Activated CD8-positive, alpha-beta memory T cell treated with anti-CD3 and anti-CD28 coated beads for 48 hours (primary cell): Measurements from ENCODE around the gene RAI1.
A peak's percentile ranks its signal among the peaks of the same experiment; 100 is the strongest.
"Not testable (repeated sequence)": the region's sequence is repeated elsewhere in the genome, so short reads cannot be mapped to it uniquely, and the experiment has no call there.

Experiments used
- DNase-seq, 3 experiments: peaks; one replicate each; pipeline ENCODE4 v3.0.0-alpha.2; 2020; ENCODE audit warnings: low read depth in 2 of 3, low spot score in 2 of 3

RAI1 gene

DNA sequence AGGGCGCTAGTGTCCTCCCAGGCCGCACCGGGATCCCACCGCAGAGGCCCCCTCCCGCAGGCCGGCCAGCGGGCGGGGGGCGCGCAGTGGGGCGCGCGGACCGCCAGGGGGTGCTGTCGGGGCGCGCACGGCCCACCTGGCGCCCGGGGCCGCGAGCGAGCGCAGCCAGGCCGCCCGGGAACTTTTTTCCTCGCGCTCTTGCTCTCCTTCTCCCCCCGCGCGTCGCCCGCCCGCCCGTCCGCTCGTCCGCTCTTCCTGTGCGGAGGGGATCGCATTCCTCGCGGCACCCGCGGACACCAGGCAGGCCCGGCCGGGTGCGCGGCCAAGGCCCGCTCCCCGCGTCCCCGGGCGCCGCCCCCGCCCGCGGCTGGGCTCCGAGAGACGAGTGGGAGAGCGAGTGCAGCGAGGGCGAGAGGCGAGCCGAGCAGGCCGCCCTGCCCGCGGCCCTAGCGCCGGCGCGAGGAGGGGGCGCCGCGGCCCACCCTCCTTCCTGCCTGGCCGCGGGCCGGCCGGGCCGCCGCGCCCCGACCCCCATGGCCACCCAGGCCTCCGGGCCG is at the start of gene RAI1:
Gene RAI1 (plus strand): TSS at position 272 of the 557 bp plus-strand sequence. CDS start 111,491 bp downstream, outside the sequence.
- DNase-seq: peak in 2 of 3 experiments; percentile 48 to 54

DNA sequence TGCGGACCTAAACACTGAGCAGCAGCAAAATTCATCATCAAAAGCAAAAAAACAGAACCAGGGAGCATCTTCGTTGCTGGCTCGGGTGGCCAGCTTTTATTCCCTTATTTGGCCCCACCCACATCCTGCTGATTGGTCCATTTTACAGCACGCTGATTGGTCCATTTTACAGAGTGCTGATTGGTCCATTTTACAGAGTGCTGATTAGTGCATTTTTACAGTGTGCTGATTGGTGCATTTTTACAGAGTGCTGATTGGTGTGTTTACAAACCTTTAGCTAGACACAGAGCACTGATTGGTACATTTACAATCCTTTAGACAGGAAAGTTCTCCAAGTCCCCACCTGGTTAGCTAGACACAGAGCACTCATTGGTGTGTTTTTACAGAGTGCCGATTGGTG is 48.6 kb upstream of the RAI1 start:
- not testable (repeated sequence) for DNase-seq

DNA sequence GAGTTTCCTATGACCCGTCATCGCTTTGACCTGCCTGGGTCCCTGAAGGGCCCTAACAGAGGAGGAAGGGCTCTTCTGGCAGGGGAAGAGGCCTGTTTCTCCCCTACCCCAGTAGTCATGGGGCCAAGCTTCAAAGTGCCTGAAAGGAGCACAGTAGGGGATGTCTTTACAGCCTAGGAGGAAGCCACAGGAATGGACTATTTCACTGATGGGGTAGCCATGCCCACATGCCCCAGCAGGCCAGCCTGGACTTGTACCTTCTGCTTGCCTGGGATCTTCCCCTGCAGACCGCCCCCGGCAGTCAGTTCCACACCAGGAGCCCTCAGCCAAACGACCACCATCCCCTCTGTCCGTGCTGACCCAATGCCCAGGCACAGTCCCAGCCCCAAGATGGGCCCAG is 47.9 kb upstream of the RAI1 start:
- no peak for DNase-seq

DNA sequence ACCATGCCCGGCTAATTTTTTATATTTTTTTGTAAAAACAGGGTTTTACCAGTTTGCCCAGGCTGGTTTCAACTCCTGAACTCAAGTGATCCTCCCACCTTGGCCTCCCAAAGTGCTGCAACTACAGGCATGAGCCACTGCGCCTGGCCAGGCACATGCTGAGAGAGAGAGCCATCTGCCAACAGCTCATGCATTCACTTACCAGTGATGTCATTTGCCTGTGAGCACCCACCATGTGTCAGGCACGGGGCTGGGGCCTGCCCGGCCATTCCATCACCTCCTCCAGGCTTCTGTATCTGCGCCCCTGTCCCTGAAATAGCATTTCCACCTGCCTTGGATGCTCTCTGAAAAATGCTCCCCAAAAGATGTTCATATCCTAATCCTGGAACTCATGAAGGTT is 46.1 kb upstream of the RAI1 start:
- DNase-seq: no peak

DNA sequence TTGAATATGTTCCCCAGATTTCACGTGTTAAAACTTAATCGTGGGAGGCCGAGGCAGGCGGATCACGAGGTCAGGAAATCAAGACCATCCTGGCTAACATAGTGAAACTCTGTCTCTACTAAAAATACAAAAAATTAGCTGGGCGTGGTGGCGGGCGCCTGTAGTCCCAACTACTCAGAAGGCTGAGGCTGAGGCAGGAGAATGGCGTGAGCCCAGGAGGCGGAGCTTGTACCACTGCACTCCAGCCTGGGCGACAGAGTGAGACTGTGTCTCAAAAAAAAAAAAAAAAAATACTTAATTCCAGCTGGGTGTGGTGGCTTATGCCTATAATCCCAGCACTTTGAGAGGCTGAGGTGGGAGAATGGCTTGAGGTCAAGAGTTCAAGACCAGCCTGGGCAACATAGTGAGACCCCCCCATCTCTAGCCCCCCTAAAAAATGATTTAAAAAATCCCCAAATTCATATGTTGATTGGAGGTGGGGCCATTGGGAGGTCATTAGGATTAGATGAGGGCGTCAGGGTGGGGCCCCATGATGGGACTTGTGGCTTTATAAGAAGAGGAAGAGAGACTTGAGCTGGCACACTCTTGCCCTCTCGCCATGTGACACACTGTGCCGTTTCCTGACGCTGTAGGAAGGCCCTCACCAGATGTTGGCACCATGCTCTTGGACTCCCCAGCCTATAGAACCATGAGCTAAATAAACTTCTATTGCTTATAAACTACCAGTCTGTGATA is 45.6 kb upstream of the RAI1 start:
- DNase-seq: not testable (repeated sequence)

- no peak for DNase-seq
These were observed 44.9 kb upstream of the RAI1 start for GRCh38 chr17:17636272-17636885.

- no peak for DNase-seq
These were observed 42.8 kb upstream of the RAI1 start for GRCh38 chr17:17638467-17638866.

DNA sequence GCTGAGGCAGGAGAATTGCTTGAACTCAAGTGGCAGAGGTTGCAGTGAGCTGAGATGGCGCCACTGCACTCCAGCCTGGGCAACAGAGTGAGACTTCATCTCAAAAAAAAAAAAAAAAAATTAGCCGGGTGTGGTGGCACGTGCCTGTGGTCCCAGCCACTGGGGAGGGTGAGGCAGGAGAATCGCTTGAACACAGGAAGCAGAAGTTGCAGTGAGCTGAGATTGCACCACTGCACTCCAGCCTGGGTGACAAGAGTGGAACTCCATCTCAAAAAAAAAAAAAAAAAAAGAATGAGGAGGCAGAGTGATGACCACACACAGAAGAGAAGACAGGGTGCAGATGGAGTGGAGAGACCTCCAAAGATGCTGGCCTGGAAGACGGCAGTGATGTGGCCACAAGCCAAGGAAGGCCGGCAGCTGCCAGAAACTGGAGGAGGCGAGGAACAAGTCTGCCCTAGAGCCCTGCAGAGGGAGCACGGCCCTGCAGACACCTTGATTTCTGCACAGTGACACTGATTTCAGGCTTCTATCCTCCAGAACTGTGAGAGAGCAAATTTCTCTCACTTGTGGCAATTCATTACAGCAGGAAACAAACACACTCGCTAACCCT is 41.5 kb upstream of the RAI1 start:
- DNase-seq: not testable (repeated sequence)

DNA sequence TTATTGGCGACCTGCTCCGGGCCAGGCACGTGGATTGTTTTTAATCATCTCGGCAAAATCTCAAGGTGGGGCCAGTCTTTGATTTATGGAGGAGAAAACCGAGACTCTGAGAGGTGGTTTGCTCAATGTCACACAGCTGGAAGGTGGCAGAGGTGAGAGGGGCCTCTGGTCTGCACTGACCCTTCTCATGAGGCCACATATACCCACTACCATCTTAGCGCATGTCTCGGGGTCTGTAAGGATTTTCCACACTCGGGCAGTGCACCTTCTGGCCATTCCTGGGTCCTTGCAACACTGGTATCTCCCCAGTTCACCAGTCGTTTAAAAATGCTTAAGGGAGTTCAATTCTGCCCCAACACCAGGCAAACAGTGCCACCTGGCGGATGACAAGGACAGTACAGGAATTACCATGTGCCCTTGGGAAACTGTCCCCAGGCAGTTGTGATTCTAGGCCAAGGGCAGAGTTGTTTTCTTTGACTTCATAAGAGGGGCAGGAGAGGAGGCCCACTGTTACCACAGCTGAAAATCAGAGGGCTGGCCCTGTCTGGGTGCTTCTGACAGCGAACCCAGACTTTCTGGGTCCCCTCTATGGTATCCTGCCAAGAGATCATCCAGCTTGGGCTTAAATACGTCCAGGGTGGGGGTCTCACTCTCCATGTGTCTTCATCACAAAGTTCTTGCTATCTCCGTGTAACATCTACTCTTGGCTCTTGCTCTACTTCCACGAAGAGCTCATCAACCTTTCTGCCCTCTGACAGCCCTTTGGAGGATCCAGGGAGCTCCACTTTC is 39.4 kb upstream of the RAI1 start:
- peak; percentile 38 to 67 (median 67) for DNase-seq

DNA sequence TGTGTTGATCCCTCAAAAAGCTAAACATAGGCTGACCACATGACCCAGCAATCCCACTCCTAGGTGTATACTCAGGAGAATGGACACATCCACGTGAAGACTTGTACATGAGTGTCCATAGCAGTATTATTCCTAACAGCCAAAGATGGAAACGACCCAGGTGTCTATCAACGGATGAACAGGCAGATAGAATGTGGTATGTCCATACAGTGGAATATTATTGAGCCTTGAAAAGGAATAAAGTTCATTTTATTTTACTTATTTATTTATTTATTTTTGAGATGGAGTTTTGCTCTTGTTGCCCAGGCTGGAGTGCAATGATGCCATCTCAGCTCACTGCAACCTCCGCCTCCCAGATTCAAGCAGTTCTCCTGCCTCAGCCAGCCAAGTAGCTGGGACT is 36.1 kb upstream of the RAI1 start:
- not testable (repeated sequence) for DNase-seq

- DNase-seq: no peak
These were observed 35.3 kb upstream of the RAI1 start for GRCh38 chr17:17645961-17646360.

GRCh38 chr17:17647524-17648178 is 33.6 kb upstream of the RAI1 start:
- DNase-seq: no peak

GRCh38 chr17:17648762-17649161 is 32.5 kb upstream of the RAI1 start:
- no peak for DNase-seq

DNA sequence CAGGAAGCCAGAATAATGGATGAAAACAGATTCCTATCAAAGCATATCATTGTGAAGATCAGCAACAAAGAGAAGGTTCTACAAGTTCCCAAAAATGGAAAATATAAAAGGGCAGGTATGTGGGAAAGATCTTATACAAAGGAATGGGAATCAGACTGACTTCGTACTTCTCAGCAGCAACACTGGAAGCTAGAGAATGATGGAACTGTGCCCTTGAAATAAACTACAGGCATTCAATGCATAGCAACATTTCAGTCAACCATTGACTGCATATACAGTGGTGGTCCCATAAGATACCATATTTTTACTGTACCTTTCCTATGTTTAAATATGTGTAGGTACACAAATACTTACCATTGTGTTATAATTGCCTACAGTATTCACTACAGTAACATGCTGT is 30.3 kb upstream of the RAI1 start:
- DNase-seq: no peak

DNA sequence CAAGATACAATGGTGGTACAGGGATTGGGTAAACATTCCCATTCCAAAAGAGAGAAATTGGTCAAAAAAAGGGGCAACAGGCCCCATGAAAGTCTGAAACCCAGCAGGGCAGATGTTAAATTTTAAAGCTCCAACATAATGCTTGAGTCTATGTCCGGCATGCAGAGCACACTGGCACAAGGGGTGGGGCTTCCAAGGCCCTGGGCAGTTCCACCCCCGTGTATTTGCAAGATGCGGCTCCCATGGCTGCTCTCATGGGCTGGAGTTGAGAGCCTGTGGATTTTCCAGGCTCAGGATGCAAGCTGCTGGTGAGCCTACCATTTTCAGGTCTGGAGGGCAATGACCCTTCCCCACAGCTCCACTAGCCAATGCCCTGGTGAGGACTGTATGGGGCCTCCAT is 27.9 kb upstream of the RAI1 start:
- no peak for DNase-seq

- no peak for DNase-seq
These were observed 21.9 kb upstream of the RAI1 start for GRCh38 chr17:17659340-17659739.

DNA sequence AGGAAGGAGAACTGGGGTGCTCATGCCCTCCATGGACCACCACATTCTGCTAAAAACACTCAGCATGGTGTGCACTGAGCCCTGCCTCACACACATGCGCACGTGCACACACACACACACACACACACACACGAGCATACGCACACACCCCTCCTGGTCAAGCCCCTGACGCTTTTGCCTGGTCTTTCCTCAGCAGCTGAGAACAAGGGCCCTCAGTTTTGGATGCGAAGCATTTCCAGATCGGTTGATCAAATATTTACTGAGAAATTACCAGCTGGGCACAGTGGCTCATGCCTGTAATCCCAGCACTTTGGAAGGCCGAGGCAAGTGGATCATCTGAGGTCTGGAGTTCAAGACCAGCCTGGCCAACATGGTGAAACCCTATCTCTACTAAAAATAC is 20.1 kb upstream of the RAI1 start:
- no peak for DNase-seq

- DNase-seq: no peak
These were observed 19.3 kb upstream of the RAI1 start for GRCh38 chr17:17661834-17662385.

GRCh38 chr17:17663160-17664063 is 17.8 kb upstream of the RAI1 start:
- peak; percentile 35 to 70 (median 58) for DNase-seq
